Nucleus accumbens (tissue), 56 donors: Measurements from ENCODE around the gene GYG2.

Experiments used
- DNase-seq, 56 donors: peaks; one replicate each; lab custom pipeline; 2025; lab: John Stamatoyannopoulos, UW

The GYG2 gene

GRCh38 chrX:2812161-2812907 lies 16.4 kb upstream of the GYG2 start:
- DNase-seq: peak in 18 of 56 donors; percentile 0 to 41 (median 10)

- no peak for DNase-seq
These were observed 11.7 kb upstream of the GYG2 start for GRCh38 chrX:2817036-2817435.

GRCh38 chrX:2819345-2820135 lies 9.2 kb upstream of the GYG2 start:
- DNase-seq: peak in 1 of 56 donors; percentile 28

GRCh38 chrX:2820136-2820771 lies 8.5 kb upstream of the GYG2 start:
- no peak for DNase-seq

GRCh38 chrX:2823795-2824386 lies 4.8 kb upstream of the GYG2 start:
- peak in 1 of 56 donors; percentile 4 for DNase-seq

- no peak for DNase-seq
These were observed 3.8 kb upstream of the GYG2 start for GRCh38 chrX:2824886-2825285.

GRCh38 chrX:2828959-2829411 lies 255 bp downstream of the GYG2 start:
- DNase-seq: no peak

GRCh38 chrX:2829469-2830246 lies 928 bp downstream of the GYG2 start:
- DNase-seq: no peak

GRCh38 chrX:2831471-2832228 lies 2.9 kb downstream of the GYG2 start:
- DNase-seq: no peak

- no peak for DNase-seq
These were observed 9.2 kb downstream of the GYG2 start for GRCh38 chrX:2837961-2838360.

- DNase-seq: no peak
These were observed 12.2 kb downstream of the GYG2 start for GRCh38 chrX:2840961-2841360.

GRCh38 chrX:2841537-2841936 lies 12.8 kb downstream of the GYG2 start:
- peak in 2 of 56 donors; percentile 1 to 14 for DNase-seq

GRCh38 chrX:2846992-2847391 lies 18.3 kb downstream of the GYG2 start:
- no peak for DNase-seq

- no peak for DNase-seq
These were observed 20.2 kb downstream of the GYG2 start for GRCh38 chrX:2848871-2849301.

- DNase-seq: no peak
These were observed 26.2 kb downstream of the GYG2 start for GRCh38 chrX:2854918-2855317.

GRCh38 chrX:2855761-2856160 lies 27.0 kb downstream of the GYG2 start:
- no peak for DNase-seq

GRCh38 chrX:2857566-2857965 lies 28.8 kb downstream of the GYG2 start:
- DNase-seq: no peak

- no peak for DNase-seq
These were observed 30.6 kb downstream of the GYG2 start for GRCh38 chrX:2859197-2859797.

GRCh38 chrX:2862404-2862803 lies 33.7 kb downstream of the GYG2 start:
- no peak for DNase-seq
